ENCODE results near the gene UBQLNL.
A peak's percentile ranks its signal among the peaks of the same experiment; 100 is the strongest.

Gene UBQLNL

DNA sequence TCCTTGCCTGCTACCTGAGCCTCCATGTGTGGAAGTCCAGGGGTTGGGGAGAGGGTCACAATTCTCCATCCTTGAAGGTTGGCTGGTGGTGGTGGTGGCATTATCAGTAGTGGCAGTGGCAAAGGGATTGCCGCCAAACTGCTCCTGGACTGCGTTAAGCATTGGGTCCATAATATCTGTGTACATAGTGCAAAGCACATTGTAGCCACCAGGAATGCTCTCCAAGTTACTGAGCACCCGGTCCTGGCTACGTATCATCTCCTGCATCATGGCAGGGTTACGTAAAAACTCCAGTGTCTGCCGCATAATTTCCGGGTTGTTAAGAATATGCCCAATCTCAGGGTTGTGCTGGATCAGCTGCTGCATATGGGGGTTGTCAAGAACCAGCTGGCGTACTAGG, 7.9 kb downstream of the UBQLNL start:
- H3K27ac ChIP-seq: no peak overlapping the region
- no peak for TF ChIP-seq ZFX (IDR thresholded peaks at IDR 0.05; ENCODE audit: borderline replicate concordance)
- TF ChIP-seq, protein P1, sequence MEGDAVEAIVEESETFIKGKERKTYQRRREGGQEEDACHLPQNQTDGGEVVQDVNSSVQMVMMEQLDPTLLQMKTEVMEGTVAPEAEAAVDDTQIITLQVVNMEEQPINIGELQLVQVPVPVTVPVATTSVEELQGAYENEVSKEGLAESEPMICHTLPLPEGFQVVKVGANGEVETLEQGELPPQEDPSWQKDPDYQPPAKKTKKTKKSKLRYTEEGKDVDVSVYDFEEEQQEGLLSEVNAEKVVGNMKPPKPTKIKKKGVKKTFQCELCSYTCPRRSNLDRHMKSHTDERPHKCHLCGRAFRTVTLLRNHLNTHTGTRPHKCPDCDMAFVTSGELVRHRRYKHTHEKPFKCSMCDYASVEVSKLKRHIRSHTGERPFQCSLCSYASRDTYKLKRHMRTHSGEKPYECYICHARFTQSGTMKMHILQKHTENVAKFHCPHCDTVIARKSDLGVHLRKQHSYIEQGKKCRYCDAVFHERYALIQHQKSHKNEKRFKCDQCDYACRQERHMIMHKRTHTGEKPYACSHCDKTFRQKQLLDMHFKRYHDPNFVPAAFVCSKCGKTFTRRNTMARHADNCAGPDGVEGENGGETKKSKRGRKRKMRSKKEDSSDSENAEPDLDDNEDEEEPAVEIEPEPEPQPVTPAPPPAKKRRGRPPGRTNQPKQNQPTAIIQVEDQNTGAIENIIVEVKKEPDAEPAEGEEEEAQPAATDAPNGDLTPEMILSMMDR (IDR thresholded peaks at IDR 0.05): peak; percentile 30

DNA sequence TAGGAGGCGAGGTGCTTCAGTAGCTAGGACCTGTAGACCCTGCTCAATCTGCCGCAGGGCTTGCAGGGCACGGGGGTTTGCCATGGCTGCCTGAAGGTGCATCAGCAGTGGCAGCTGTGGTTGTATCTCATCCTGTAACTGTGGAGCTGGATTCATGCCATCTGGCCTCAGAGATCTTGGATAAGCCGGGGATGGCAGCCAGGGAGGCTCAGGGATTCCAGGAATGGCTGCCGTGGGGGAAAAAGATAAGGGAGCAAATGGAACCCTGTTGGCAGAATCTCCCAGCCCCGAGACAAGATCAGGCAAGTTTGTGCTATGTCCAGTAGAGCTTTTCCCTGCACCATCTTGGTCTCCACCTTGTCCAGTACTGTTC, 8.6 kb downstream of the UBQLNL start:
- TF ChIP-seq, protein P1 (IDR thresholded peaks at IDR 0.05): no peak
- TF ChIP-seq ZFX (IDR thresholded peaks at IDR 0.05; ENCODE audit: borderline replicate concordance): no peak
- H3K27ac ChIP-seq: no peak overlapping the region

DNA sequence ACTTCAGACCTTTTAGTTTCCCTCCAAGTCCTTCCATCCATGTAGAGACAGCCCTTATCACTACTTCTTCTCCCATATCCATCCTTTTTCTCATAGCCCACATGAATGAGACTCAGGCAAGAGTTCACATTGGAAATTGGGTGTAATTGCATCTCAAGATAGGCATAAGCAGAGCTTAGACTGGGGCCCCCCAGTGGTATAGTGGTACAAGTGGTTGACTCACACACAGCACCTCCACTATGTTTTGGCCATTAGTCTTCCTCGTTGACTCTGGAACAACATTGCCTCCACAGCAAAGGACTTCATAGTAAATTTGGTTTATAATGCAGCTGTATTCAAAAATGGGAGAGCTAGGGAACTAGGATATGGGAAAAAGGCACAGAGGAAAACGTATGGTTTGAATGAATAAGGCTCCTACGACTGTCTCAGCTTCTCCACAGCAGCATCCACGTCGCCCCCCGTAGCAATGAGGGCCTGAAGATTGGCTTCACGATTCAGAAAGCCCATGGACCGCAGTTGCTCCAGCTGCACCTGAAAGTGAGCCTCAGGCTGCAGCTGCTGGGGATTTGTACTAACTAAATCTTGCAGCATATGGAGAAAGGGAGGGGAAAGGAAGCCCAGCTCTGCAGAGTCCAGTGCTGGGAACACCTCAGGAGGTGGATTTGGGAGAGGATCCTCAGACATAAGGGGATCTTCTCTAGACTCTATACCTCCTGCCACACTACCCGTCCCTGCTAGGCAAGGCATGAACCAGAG, 9.1 kb downstream of the UBQLNL start:
- no peak overlapping the region for H3K27ac ChIP-seq
- TF ChIP-seq, protein P1 (IDR thresholded peaks at IDR 0.05): no peak
- TF ChIP-seq ZFX (IDR thresholded peaks at IDR 0.05; ENCODE audit: borderline replicate concordance): no peak

DNA sequence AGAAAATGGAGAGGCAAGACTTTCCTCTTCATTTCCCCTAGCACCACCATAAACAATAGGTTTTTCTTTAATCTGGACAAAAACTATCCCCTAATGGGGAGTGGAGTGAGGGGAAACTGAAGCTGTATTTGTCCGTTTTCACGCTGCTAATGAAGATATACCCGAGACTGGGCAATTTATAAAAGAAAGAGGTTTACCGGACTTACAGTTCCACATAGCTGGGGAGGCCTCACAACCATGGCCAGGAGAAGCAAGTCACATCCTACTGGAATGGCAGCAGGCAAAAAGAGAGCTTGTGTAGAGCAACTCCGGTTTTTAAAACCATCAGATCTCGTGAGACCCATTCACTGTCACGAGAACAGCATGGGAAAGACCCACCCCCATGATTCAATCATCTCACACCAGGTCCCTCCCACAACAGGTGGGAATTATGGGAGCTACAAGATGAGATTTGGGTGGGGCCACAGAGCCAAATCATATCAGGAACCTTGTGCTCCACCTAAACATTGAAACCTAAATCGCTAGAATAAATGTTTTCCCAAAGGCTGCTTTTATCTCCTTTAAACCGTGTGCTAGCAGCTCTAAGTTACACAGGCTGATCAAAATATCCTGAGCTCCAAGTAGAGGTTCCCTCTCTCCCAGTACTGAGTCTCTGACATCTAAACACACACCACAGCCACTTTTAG, 11.0 kb downstream of the UBQLNL start:
- TF ChIP-seq, protein P1 (IDR thresholded peaks at IDR 0.05): no peak
- TF ChIP-seq ZFX (IDR thresholded peaks at IDR 0.05; ENCODE audit: borderline replicate concordance): no peak
- H3K27ac ChIP-seq: no peak overlapping the region

DNA sequence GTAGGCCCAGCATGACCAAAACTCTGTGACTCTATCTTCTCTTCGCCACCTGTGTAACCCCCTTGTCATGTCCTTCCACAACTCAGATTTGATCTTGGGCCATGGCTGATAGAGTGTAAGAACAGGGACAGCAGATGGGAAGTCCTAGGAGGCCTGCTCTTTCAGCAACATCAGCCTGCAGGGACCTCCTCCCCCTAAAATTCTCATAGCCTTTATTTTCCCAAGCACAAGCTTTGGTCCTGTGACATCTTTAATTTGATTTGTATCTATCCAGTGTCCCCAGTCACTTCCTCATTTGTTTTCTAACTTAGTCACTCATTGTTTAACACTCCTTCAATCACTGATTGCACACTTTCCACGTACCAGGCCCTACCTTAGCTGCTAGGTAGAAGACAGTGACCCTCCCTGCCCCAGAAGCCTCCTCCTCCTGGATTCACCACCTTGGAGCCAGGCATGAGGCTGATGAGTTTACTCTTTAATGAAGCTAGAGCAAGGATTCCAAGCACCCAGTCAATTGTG, 12.0 kb downstream of the UBQLNL start:
- H3K27ac ChIP-seq: no peak overlapping the region
- no peak for TF ChIP-seq ZFX (IDR thresholded peaks at IDR 0.05; ENCODE audit: borderline replicate concordance)
- TF ChIP-seq, protein P1 (IDR thresholded peaks at IDR 0.05): no peak

DNA sequence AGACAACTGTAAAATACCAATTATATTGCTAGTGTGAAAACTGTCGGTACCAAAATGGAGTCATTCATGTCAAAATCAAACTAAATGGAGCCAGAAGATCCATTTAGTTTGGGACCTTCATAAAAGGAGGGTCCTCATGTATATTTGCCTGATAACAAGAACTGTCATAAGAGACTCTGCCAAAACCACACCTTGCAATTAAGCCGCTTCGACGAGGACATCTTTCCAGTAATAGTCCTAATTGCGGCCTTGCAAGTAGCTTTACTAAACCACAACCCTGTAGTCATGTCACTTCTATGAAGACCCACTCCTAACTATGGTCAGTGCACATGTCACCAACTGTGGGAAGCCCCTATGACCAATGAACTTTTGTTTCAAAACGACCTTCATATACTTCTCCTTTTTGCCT, 16.1 kb downstream of the UBQLNL start:
- no peak for TF ChIP-seq ZFX (IDR thresholded peaks at IDR 0.05; ENCODE audit: borderline replicate concordance)
- TF ChIP-seq, protein P1 (IDR thresholded peaks at IDR 0.05): no peak
- no peak overlapping the region for H3K27ac ChIP-seq

DNA sequence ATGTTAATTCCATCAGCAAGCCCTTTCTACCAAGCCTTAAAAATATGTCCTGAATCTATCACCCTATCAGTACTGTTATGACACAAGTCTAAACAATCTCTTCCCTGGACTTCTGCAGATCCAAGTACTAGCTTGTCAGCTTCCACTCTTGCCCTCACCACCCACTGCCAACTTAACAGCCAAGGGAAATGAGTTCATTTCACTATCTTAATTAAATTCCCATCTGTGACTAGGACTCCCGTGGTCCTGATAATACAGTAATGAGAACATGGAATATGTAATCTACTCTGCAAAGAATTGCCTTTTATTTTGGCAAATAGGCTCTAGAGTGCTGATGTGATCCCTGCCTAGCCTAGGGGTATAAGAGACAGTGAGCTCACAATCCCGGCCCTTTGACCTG, 16.8 kb downstream of the UBQLNL start:
- TF ChIP-seq ZFX (IDR thresholded peaks at IDR 0.05; ENCODE audit: borderline replicate concordance): no peak
- TF ChIP-seq, protein P1 (IDR thresholded peaks at IDR 0.05): no peak

More for the DNA sequence above, 16.8 kb downstream of the UBQLNL start:
- no peak overlapping the region for H3K27ac ChIP-seq

Measured in 22Rv1 (cell line).